GM10266 (cell line): ENCODE measurements around the gene CRY2.
"Not testable (repeated sequence)": the region's sequence is repeated elsewhere in the genome, so short reads cannot be mapped to it uniquely, and the experiment has no call there.

ENCODE experiments used
- DNase-seq: peaks from one replicate; pipeline ENCODE4 v3.0.0; 2012; ENCODE audit errors: extremely low spot score
- CTCF ChIP-seq: IDR thresholded peaks from 2 replicates; pipeline ENCODE4 v1.5.1; 2012; ENCODE audit warnings: mild to moderate bottlenecking, low read depth; ENCODE audit not compliant: control insufficient read depth, insufficient read depth; ENCODE audit errors: missing control alignments

CRY2 gene

GRCh38 chr11:45897556-45897955, 50.3 kb downstream of the CRY2 start:
- TF ChIP-seq CTCF = no peak
- no peak for DNase-seq

GRCh38 chr11:45899086-45899447, 51.8 kb downstream of the CRY2 start:
- no peak for TF ChIP-seq CTCF
- DNase-seq = no peak

GRCh38 chr11:45899448-45900174, 52.3 kb downstream of the CRY2 start:
- peak; percentile 91 for DNase-seq
- no peak for TF ChIP-seq CTCF

- DNase-seq = not testable (repeated sequence)
Measured at GRCh38 chr11:45900175-45900800, 53.0 kb downstream of the CRY2 start.

- TF ChIP-seq CTCF = no peak
- no peak for DNase-seq
Measured at GRCh38 chr11:45900916-45901617, 53.8 kb downstream of the CRY2 start.

GRCh38 chr11:45901626-45902025, 54.4 kb downstream of the CRY2 start:
- TF ChIP-seq CTCF = no peak
- DNase-seq = no peak

GRCh38 chr11:45902452-45903380, 55.4 kb downstream of the CRY2 start:
- DNase-seq = no peak
- no peak for TF ChIP-seq CTCF
